GM18519 (cell line): ENCODE results near the gene APBA2.

Source experiments
- ATAC-seq: cut with Tn5 transposase; IDR thresholded peaks from one replicate; pipeline ENCODE4 v1.9.1; 2021; ENCODE audit warnings: mild to moderate bottlenecking, moderate library complexity; ENCODE audit not compliant: unreplicated experiment, low FRiP score

APBA2 gene

GRCh38 chr15:28932361-28932760, 46.6 kb downstream of the APBA2 start:
- ATAC-seq, result no peak

GRCh38 chr15:28933710-28934445, 48.1 kb downstream of the APBA2 start:
- ATAC-seq, result no peak

- ATAC-seq, result no peak
Measured at GRCh38 chr15:28934645-28935044, 48.9 kb downstream of the APBA2 start.

GRCh38 chr15:28935316-28935715, 49.5 kb downstream of the APBA2 start:
- no peak for ATAC-seq

- ATAC-seq, result no peak
Measured at GRCh38 chr15:28936081-28936480, 50.3 kb downstream of the APBA2 start.

- ATAC-seq, result no peak
Measured at GRCh38 chr15:28936481-28936881, 50.7 kb downstream of the APBA2 start.

- ATAC-seq, result no peak
Measured at GRCh38 chr15:28937271-28937670, 51.5 kb downstream of the APBA2 start.

- ATAC-seq, result no peak
Measured at GRCh38 chr15:28942046-28942445, 56.3 kb downstream of the APBA2 start.

- ATAC-seq, result no peak
Measured at GRCh38 chr15:28942571-28942970, 56.8 kb downstream of the APBA2 start.

GRCh38 chr15:28943146-28943545, 57.4 kb downstream of the APBA2 start:
- no peak for ATAC-seq

- ATAC-seq, result no peak
Measured at GRCh38 chr15:28943611-28944230, 57.9 kb downstream of the APBA2 start.

GRCh38 chr15:28944286-28944685, 58.5 kb downstream of the APBA2 start:
- no peak for ATAC-seq

GRCh38 chr15:28944696-28945300, 59.0 kb downstream of the APBA2 start:
- no peak for ATAC-seq

- ATAC-seq, result no peak
Measured at GRCh38 chr15:28945626-28946230, 60.0 kb downstream of the APBA2 start.

GRCh38 chr15:28946803-28947202, 61.0 kb downstream of the APBA2 start:
- no peak for ATAC-seq

GRCh38 chr15:28947221-28947674, 61.5 kb downstream of the APBA2 start:
- ATAC-seq, result no peak

GRCh38 chr15:28948036-28948435, 62.3 kb downstream of the APBA2 start:
- no peak for ATAC-seq

GRCh38 chr15:28950916-28951315, 65.1 kb downstream of the APBA2 start:
- ATAC-seq, result no peak

GRCh38 chr15:28952666-28953491, 67.1 kb downstream of the APBA2 start:
- no peak for ATAC-seq

- no peak for ATAC-seq
Measured at GRCh38 chr15:28953573-28954195, 67.9 kb downstream of the APBA2 start.
